Astrocyte (in vitro differentiated cells and primary cell): ENCODE measurements around the gene USP48.

Experiments
- EZH2 ChIP-seq: IDR thresholded peaks from 2 replicates; pipeline ENCODE4 v1.6.1; 2012; ENCODE audit warnings: mild to moderate bottlenecking, low read length, inconsistent platforms; ENCODE audit not compliant: insufficient read depth
- TF ChIP-seq, protein P1 (sequence below): IDR thresholded peaks from 2 replicates; pipeline ENCODE4 v1.5.1; 2011; ENCODE audit warnings: low read depth, mild to moderate bottlenecking, inconsistent platforms, low read length, moderate library complexity; ENCODE audit not compliant: insufficient read depth

DNA sequence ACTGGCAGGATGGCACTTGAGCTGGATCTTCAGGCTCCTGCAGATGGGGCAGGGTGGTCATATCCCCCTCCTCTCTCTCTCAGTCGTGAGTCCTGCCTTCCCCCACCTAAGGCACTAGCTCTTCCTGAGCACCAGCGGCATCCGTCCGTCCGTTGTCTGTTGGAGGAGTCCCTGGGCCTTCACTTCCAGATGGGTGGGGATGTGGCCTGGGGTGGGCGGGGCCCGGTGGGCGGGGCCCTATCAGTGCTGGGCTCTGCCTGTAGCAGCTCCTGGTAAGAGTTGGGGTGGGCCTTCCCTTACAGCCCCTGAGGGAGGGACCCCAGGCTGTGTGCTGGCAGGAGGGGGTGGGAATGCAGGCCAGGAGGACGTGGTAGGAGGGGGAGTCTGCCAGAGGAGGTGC is 39.4 kb upstream of the USP48 start:
- TF ChIP-seq, protein P1, sequence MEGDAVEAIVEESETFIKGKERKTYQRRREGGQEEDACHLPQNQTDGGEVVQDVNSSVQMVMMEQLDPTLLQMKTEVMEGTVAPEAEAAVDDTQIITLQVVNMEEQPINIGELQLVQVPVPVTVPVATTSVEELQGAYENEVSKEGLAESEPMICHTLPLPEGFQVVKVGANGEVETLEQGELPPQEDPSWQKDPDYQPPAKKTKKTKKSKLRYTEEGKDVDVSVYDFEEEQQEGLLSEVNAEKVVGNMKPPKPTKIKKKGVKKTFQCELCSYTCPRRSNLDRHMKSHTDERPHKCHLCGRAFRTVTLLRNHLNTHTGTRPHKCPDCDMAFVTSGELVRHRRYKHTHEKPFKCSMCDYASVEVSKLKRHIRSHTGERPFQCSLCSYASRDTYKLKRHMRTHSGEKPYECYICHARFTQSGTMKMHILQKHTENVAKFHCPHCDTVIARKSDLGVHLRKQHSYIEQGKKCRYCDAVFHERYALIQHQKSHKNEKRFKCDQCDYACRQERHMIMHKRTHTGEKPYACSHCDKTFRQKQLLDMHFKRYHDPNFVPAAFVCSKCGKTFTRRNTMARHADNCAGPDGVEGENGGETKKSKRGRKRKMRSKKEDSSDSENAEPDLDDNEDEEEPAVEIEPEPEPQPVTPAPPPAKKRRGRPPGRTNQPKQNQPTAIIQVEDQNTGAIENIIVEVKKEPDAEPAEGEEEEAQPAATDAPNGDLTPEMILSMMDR: no peak
- TF ChIP-seq EZH2: no peak
